DMS 273 (cell line): Measurements from ENCODE around the gene CCDC138.
"Not testable (repeated sequence)": the region's sequence is repeated elsewhere in the genome, so short reads cannot be mapped to it uniquely, and the experiment has no call there.

Experiments
- DNase-seq: peaks from one replicate; lab custom pipeline; 2025; ENCODE audit not compliant: unreplicated experiment; lab: John Stamatoyannopoulos, UW

Gene CCDC138

GRCh38 chr2:108786354-108787215, at the start of gene CCDC138:
CCDC138 (plus strand) TSS chr2:108786771; CDS start chr2:108786823, 52 bp downstream.
- DNase-seq: peak; percentile 98

- not testable (repeated sequence) for DNase-seq
Observed at GRCh38 chr2:108757973-108758372, 28.6 kb upstream of the CCDC138 start.

GRCh38 chr2:108762618-108763017, 24.0 kb upstream of the CCDC138 start:
- DNase-seq: not testable (repeated sequence)

- DNase-seq: not testable (repeated sequence)
Observed at GRCh38 chr2:108766671-108767070, 19.9 kb upstream of the CCDC138 start.

- not testable (repeated sequence) for DNase-seq
Observed at GRCh38 chr2:108767859-108768258, 18.7 kb upstream of the CCDC138 start.

GRCh38 chr2:108776475-108776874, 10.1 kb upstream of the CCDC138 start:
- DNase-seq: no peak

- no peak for DNase-seq
Observed at GRCh38 chr2:108778857-108779256, 7.7 kb upstream of the CCDC138 start.

GRCh38 chr2:108786008-108786353, 590 bp upstream of the CCDC138 start:
- DNase-seq: no peak

GRCh38 chr2:108787216-108787541, 608 bp downstream of the CCDC138 start:
- DNase-seq: no peak

GRCh38 chr2:108803045-108803736, 16.6 kb downstream of the CCDC138 start:
- no peak for DNase-seq

- no peak for DNase-seq
Observed at GRCh38 chr2:108805032-108805431, 18.5 kb downstream of the CCDC138 start.

- no peak for DNase-seq
Observed at GRCh38 chr2:108805782-108806181, 19.2 kb downstream of the CCDC138 start.

GRCh38 chr2:108806371-108807113, 20.0 kb downstream of the CCDC138 start:
- no peak for DNase-seq

- DNase-seq: no peak
Observed at GRCh38 chr2:108809936-108810335, 23.4 kb downstream of the CCDC138 start.

GRCh38 chr2:108810993-108811957, 24.7 kb downstream of the CCDC138 start:
- no peak for DNase-seq

GRCh38 chr2:108813732-108814131, 27.2 kb downstream of the CCDC138 start:
- DNase-seq: no peak

GRCh38 chr2:108820482-108820881, 33.9 kb downstream of the CCDC138 start:
- DNase-seq: no peak

GRCh38 chr2:108823286-108823685, 36.7 kb downstream of the CCDC138 start:
- no peak for DNase-seq

GRCh38 chr2:108824316-108825070, 37.9 kb downstream of the CCDC138 start:
- DNase-seq: no peak

GRCh38 chr2:108825254-108825653, 38.7 kb downstream of the CCDC138 start:
- DNase-seq: no peak
